AG09309 (cell line): Measurements from ENCODE around the gene SLC50A1.

Experiments
- DNase-seq: peaks from one replicate; pipeline ENCODE4 v3.0.0-alpha.2; 2010; ENCODE audit warnings: low read depth
- H3K4me3 ChIP-seq: 2 replicates; pipeline ENCODE4 v1.5.1; 2011; ENCODE audit warnings: mild to moderate bottlenecking, low read depth, low read length, moderate library complexity; ENCODE audit not compliant: control insufficient read depth
- TF ChIP-seq, protein P1 (sequence below): IDR thresholded peaks from 2 replicates; pipeline ENCODE4 v1.5.1; 2011; ENCODE audit warnings: mild to moderate bottlenecking, low read depth, low read length, inconsistent platforms; ENCODE audit not compliant: insufficient read depth, control insufficient read depth; ENCODE audit errors: missing control alignments

SLC50A1 gene

DNA sequence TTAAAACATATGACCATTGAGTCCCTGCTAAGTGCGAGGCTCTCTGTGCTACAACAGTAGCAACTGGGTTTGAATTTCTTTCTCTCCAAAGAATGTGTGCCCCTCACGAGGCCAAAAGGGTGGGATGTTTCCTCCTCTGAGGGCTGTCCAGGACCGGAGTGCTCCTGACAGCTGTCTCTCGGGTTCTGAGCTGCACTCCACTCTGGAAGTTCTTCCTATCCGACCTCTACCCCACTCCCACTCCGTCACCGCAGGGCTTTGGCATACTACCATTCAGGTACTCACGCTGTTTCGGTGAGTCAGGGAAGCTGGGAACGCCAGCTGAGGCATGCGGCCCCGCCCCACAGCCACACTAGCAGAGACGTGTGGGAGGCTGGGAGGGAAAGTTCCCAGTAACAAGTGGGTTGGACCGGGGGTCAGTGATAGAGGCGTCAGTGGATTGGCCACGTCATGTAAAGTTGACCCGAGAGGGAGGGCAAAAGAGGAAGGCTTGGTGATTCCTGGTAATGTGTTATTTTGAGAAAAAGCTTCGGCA is 705 bp upstream of the SLC50A1 start:
- TF ChIP-seq, protein P1, sequence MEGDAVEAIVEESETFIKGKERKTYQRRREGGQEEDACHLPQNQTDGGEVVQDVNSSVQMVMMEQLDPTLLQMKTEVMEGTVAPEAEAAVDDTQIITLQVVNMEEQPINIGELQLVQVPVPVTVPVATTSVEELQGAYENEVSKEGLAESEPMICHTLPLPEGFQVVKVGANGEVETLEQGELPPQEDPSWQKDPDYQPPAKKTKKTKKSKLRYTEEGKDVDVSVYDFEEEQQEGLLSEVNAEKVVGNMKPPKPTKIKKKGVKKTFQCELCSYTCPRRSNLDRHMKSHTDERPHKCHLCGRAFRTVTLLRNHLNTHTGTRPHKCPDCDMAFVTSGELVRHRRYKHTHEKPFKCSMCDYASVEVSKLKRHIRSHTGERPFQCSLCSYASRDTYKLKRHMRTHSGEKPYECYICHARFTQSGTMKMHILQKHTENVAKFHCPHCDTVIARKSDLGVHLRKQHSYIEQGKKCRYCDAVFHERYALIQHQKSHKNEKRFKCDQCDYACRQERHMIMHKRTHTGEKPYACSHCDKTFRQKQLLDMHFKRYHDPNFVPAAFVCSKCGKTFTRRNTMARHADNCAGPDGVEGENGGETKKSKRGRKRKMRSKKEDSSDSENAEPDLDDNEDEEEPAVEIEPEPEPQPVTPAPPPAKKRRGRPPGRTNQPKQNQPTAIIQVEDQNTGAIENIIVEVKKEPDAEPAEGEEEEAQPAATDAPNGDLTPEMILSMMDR: no peak
- H3K4me3 ChIP-seq: peak overlapping the region; percentile 66
- peak; percentile 79 for DNase-seq

DNA sequence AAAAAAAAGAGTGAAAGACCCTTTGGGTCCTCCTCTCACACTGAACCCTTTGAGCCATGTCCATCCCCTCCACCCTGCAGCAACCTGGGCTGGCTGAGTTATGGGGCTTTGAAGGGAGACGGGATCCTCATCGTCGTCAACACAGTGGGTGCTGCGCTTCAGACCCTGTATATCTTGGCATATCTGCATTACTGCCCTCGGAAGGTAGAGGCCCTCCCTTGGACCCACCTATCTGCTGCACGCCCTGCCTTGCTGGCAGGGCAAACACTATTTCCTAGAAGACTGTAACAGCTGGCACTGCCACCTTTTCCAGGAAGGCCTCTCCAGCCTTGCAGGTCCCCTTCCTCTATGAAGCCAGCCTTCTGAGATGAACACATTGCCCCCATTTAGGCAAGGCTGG is 1.1 kb downstream of the SLC50A1 start:
- TF ChIP-seq, protein P1: no peak
- peak overlapping the region; percentile 66 for H3K4me3 ChIP-seq
- DNase-seq: no peak

DNA sequence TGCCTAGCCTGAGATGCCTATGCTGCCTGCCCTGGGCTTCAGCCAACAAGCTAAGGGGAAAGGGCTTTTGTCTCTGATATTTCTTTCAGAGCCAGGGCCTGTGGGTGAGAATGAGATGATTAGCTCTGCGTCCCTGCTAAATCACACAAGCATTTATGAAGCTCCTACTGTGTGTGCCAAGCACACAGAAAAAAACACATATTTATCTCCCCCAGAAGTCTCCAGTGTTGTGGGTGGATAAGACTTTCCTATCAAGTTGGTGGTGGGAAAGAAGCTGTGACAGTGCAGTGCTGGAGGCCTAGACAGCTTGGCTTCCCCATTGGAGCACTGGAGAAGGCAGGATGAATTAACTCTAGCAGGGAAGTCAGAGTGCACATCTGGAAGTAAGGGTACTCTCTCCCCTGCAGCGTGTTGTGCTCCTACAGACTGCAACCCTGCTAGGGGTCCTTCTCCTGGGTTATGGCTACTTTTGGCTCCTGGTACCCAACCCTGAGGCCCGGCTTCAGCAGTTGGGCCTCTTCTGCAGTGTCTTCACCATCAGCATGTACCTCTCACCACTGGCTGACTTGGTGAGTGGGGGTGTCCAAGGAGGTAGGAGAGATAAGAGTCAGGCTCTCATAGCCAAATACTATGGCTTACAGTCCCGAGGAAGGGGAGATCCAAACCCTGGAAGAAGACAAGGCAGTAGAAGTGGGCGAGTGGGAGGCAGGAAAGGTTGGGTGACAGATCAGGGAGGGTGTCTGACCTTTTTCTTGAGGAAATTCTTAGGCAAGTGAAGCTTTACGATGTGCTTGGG is 1.7 kb downstream of the SLC50A1 start:
- TF ChIP-seq, protein P1: no peak
- no peak overlapping the region; the same call in 1 of the 2 replicates for H3K4me3 ChIP-seq
- DNase-seq: no peak

DNA sequence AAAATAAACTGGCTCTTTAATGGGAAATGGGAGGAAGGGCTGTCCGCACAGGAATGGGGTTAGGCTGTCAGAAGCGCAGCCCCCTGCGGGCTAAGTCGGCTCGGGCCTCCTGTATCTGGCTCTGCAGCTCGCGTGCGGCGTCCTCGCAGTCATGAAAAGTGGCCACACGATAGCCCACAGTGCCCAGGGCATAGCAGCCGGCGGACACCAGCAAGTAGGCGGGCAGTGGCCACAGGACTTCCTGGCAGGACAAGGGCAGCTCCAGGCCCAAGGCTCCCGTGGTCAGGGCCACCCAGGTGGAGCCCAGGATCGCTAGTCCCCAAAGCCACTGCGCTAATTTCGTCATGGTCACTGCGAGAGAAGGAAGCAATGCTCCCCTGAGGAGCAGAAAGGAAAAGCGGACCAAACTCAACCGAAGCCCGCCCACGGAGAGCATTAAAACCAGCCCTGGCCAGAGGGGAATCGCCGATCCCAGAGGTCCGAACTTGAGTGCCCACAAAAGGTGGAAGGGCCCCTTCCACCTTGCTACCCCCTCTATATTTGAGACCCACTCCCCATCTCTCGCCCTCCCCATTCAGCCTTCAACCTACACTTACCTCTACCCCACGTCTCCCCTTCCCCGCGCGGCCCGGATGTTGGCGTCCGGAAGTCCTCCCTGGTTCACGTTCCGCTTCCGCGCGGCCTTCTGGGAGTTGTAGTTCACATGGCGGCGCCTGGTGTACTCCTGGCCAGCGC is 4.4 kb downstream of the SLC50A1 start, which contains the start of gene DPM3:
Gene DPM3, minus strand, starts transcription at position 637 of the 735 bp plus-strand sequence. Its CDS starts 291 bp downstream, at position 346.
- H3K4me3 ChIP-seq: peak within 1 kb of the TSS; percentile 83
- TF ChIP-seq, protein P1: no peak
- DNase-seq: no peak

DNA sequence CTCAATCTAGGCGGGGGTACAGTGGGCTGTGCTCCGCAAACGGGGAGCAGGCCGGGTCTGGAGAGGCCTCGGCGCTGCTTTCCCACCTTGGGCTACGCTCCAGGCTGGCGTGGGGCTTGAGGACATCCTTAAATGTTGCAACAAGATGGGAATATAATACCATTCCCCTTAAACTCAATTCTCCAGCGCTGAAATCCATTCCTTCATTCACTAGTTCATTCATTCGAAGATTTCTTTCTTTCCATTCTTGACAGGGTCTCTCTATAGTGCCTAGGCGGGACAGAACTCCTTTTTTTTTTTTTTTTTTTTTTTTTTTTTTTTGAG is 4.9 kb downstream of the SLC50A1 start:
- DNase-seq: no peak
- TF ChIP-seq, protein P1: no peak
- H3K4me3 ChIP-seq: peak overlapping the region; percentile 83

DNA sequence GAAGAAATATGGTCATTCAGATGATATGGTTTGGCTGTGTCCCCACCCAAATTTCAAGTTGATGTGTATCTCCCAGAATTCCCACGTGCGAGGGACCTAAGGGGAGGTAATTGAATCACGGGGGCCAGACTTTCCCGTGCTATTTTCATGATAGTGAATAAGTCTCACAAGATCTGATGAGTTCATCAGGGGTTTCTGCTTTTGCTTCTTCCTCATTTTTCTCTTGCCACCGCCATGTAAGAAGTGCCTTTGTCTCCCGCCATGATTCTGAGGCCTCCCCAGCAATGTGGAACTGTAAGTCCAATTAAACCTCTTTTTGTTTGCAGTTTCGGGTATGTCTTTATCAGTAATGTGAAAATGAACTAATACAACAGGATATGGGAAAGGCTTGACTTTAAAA is 6.1 kb downstream of the SLC50A1 start:
- no peak for DNase-seq
- TF ChIP-seq, protein P1: no peak
- no peak overlapping the region for H3K4me3 ChIP-seq
